Activated naive CD4-positive, alpha-beta T cell treated with anti-CD3 and anti-CD28 coated beads for 36 hours (primary cell): ENCODE data around the gene C2CD3. TPM values are rescaled to one million over a fixed set of nuclear protein-coding genes. Genes with fewer than 3 reads are reported as not detected.

Experiments
- CTCF ChIA-PET: fragments of 350-600 bp; sonication (Branson Sonifier 250); formaldehyde crosslinking; loops from one replicate; lab custom pipeline; 2021; ENCODE audit warnings: antibody characterized with exemption; lab: Charles Lee
- DNase-seq: peaks from one replicate; pipeline ENCODE4 v3.0.0-alpha.2; 2020
- H3K27ac Mint-ChIP-seq: one replicate; pipeline ENCODE4 v1.8.0; 2021; ENCODE audit warnings: mild to moderate bottlenecking, mixed read lengths
- H3K27me3 Mint-ChIP-seq: one replicate; pipeline ENCODE4 v1.8.0; 2021; ENCODE audit warnings: low read depth, mixed read lengths
- H3K36me3 Mint-ChIP-seq: one replicate; pipeline ENCODE4 v1.8.0; 2021; ENCODE audit warnings: low read depth, mixed read lengths
- H3K4me1 Mint-ChIP-seq: one replicate; pipeline ENCODE4 v1.8.0; 2021; ENCODE audit warnings: low read depth, mixed read lengths
- H3K4me3 Mint-ChIP-seq: one replicate; pipeline ENCODE4 v1.8.0; 2021; ENCODE audit warnings: mild to moderate bottlenecking, moderate library complexity, mixed read lengths
- H3K9me3 Mint-ChIP-seq: one replicate; pipeline ENCODE4 v1.8.0; 2021; ENCODE audit warnings: mixed read lengths
- intact Hi-C: fragments of 100-400 bp; cut with micrococcal nuclease; formaldehyde crosslinking; loops from one replicate; pipeline ENCODE4 v1.15.1; 2023
- total RNA-seq, 2 experiments: library from RNA; stranded (reverse); gene quantifications; one replicate each; pipeline ENCODE4 v1.2.3, GENCODE V29; 2021

Gene C2CD3
- total RNA-seq, 2 experiments from 2014 or later: 21.3 to 23.1 TPM

DNA sequence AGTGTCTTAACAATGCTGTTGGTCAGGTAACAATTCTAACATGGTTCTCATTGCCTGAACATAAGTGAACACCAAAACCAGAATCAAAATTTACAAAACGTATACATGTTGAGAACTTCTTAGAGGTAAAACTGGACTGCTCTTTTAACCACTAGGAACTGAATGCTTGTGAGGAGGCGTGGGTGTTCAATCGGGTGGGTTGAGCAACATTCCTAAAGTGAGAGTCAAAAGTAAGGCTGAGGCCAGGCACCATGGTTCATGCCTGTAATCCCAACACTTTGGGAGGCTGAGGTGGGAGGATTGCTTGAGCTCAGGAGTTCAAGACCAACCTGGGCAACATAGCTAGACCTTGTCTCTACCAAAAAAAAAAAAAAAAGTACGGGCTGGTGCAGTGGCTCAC, 11.8 kb upstream of the C2CD3 start:
- Mint-ChIP-seq H3K27me3 (no peaks in the 10 kb centered on the region), H3K4me1 (peaks cover 13% of the 10 kb centered on the region), H3K36me3 (peaks cover 7% of the 10 kb centered on the region), H3K4me3 (no peak overlapping the region), H3K27ac (no peak overlapping the region), H3K9me3 (no peaks in the 10 kb centered on the region)
- DNase-seq: no peak
- CTCF ChIA-PET: no interaction called here
- intact Hi-C loops: no loop called here

DNA sequence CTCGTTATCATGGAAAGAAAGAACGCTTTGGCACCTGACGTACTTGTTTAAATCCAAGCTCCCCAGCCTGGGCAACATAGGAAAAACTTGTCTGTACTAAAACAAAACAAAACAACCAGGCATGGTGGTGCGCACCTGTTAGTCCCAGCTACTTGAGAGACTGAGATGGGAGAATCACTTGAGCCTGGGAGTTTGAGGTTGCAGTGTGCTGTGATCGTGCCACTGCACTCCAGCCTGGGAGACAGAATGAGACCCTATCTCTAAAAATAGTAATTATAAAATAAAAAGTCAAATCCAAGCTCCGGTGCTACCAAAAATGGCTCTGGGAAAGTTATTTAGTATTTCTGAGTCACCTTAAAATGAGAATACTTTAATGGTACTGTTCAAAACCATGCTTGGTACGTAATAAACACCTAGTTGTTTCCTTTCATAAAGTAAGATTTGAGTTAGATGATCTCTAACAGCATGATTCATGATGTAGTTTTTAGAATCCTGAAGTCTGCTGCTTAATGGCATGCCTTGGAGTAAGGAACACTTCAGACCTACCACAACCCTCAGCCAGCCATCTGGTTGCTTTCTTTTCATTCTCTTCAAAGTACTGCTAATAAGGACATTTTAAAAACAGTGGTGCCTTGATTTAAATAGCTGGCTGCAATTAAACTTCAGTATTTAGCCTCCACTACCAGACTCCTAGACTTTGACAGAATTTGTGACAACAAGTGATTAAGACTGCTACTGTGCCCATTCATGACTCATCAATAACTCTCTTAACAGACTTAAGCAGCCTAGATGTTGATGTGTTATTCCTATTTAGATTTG, 8.6 kb upstream of the C2CD3 start:
- Mint-ChIP-seq H3K36me3 (peaks cover under 1% of the 10 kb centered on the region), H3K4me3 (no peak overlapping the region), H3K27me3 (no peaks in the 10 kb centered on the region), H3K27ac (peak overlapping the region; percentile 36), H3K4me1 (peaks cover 12% of the 10 kb centered on the region), H3K9me3 (no peaks in the 10 kb centered on the region)
- intact Hi-C loops: no loop called here
- no peak for DNase-seq
- CTCF ChIA-PET: no interaction called here

DNA sequence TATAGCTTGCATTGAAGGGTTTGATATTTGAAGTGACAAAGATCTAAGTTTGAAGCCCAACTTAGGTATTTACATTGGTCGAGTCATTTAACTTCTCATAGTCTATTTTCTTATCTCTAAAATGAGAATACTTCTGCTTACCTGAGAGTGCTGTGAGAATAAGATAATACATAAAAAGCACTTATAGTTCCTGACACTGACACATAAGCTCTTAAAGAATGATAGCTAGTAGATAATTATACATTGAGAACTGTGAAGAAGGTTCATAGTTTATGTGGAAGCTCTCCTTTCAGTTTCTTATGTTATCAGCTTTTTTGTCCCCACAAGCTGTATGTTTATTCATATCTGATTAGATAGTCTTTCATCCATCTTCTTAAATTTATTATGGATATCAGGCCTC, 5.1 kb upstream of the C2CD3 start:
- H3K27me3 Mint-ChIP-seq: no peaks in the 10 kb centered on the region
- no peak overlapping the region for H3K4me3 Mint-ChIP-seq
- no peak overlapping the region for H3K27ac Mint-ChIP-seq
- H3K9me3 Mint-ChIP-seq: no peaks in the 10 kb centered on the region
- H3K36me3 Mint-ChIP-seq: peaks cover 2% of the 10 kb centered on the region
- DNase-seq: no peak
- intact Hi-C loops: no loop called here
- CTCF ChIA-PET: interaction anchor here (0.6 kb wide), 1 partner anchor 646 kb away, joined by 5 read pairs; no protein-coding TSS in a partner anchor
- peaks cover 20% of the 10 kb centered on the region for H3K4me1 Mint-ChIP-seq

DNA sequence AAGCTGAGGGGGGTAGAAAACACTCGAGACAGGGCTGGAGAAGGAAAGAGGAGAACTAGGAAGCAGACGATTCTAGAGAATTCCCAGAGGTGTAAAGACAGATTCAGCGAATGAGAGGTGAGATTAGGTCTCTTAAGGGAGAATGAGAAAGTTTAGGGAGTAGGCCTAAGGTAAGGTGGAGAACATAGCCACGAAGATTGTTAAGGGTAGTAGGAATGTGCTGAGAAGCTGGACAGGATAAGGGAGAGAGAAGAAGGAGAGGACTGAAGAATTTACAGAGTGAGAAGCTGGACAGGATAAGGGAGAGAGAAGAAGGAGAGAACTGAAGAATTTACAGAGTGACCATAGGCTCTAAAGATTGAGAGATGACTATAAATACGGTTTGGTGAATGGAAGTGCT, 1.2 kb upstream of the C2CD3 start:
- intact Hi-C loops: loop anchor here (1.0 to 5.0 kb wide), 11 partner anchors 60 to 574 kb away; partner anchors contain the start of genes FAM168A, LIPT2, PGM2L1 and POLD3
- no peaks in the 10 kb centered on the region for H3K9me3 Mint-ChIP-seq
- H3K27me3 Mint-ChIP-seq: no peaks in the 10 kb centered on the region
- DNase-seq: no peak
- CTCF ChIA-PET: no interaction called here
- H3K4me3 Mint-ChIP-seq: no peak overlapping the region
- H3K4me1 Mint-ChIP-seq: peaks cover 17% of the 10 kb centered on the region
- H3K27ac Mint-ChIP-seq: no peak overlapping the region
- H3K36me3 Mint-ChIP-seq: peaks cover 6% of the 10 kb centered on the region

DNA sequence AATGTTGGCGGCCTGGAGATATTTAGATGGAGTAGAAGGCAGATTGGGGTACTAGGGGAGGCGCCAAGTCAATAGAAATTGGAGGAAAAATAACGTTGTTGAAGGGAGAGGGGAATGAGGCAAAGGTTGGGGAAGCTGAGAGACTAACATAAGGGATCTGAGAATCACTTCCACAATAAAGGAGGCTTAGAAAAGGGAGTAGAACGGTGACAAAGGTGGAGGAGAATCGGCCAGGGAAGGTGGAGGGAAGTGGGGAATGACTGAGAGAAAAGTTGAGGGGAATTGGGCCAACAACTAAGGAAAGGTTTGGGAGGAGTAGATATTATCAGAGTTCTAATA, 797 bp upstream of the C2CD3 start:
- no peaks in the 10 kb centered on the region for H3K9me3 Mint-ChIP-seq
- peaks cover 10% of the 10 kb centered on the region for H3K36me3 Mint-ChIP-seq
- intact Hi-C loops: loop anchor here (1.0 to 5.0 kb wide), 11 partner anchors 61 to 573 kb away; partner anchors contain the start of genes FAM168A, LIPT2, PGM2L1 and POLD3
- no peak overlapping the region for H3K27ac Mint-ChIP-seq
- DNase-seq: no peak
- H3K4me3 Mint-ChIP-seq: no peak overlapping the region
- peaks cover 17% of the 10 kb centered on the region for H3K4me1 Mint-ChIP-seq
- CTCF ChIA-PET: interaction anchor here (1.0 kb wide), 1 partner anchor 84 kb away, joined by 4 read pairs; no protein-coding TSS in a partner anchor
- no peaks in the 10 kb centered on the region for H3K27me3 Mint-ChIP-seq

DNA sequence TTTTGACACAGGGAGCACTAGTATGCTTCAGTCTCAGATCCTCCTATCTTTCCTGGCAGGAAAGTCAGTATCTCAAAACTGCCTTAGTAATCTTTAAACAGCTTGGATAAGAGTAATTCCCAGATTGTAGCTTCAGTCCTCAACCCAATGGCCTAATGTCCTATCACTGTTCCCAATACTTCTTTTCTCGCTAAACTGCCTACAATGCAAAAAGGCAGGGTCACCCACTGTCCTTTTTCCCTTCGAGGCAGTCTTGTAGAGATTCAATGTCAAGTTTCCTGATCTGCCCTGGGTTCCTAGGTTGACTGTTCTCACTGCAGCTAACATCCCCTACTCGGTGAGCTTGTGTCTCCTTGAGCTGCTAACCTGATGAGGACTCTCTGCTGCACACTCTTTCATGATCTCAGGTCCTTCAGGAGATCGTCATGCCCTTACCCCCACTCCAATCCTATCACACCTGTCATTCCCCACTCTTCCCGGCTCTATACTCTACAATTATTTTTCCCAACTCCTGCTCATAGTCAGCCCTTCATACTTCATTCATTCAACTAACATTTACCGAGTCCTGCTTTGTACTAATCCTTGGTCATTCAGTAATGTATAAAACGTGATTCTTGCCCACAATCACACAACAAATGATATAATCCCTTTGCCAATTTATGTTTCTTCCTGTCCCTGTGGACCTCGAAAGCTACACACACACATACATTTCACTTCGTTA, 904 bp downstream of the C2CD3 start:
- no peaks in the 10 kb centered on the region for H3K9me3 Mint-ChIP-seq
- intact Hi-C loops: loop anchor here (5.0 kb wide), 1 partner anchor 62 kb away; no protein-coding TSS in a partner anchor
- H3K36me3 Mint-ChIP-seq: peaks cover 15% of the 10 kb centered on the region
- H3K4me3 Mint-ChIP-seq: no peak overlapping the region
- peak; percentile 18 for DNase-seq
- H3K27me3 Mint-ChIP-seq: no peaks in the 10 kb centered on the region
- CTCF ChIA-PET: no interaction called here
- H3K4me1 Mint-ChIP-seq: peaks cover 17% of the 10 kb centered on the region
- no peak overlapping the region for H3K27ac Mint-ChIP-seq

DNA sequence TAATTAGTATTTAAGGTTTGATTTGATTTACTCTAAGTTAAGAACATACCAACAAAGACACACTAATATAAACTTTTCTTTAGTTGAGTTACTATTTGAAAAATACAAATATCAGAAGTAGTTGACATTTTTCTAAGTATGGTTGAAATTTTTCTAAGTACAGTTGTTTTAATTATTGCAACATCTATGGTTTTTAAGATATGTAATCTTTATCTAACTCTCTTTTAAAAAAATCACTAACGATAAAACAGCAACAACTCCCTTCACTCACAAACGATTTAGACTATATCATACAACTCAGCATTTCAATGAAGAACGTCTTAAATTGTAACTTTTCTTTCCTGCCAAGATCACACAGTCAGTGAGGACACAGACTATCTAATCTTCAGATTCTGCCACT, 2.0 kb downstream of the C2CD3 start:
- H3K36me3 Mint-ChIP-seq: peaks cover 13% of the 10 kb centered on the region
- no peak overlapping the region for H3K27ac Mint-ChIP-seq
- intact Hi-C loops: no loop called here
- CTCF ChIA-PET: no interaction called here
- H3K27me3 Mint-ChIP-seq: no peaks in the 10 kb centered on the region
- no peaks in the 10 kb centered on the region for H3K9me3 Mint-ChIP-seq
- peaks cover 9% of the 10 kb centered on the region for H3K4me1 Mint-ChIP-seq
- H3K4me3 Mint-ChIP-seq: no peak overlapping the region
- DNase-seq: no peak

DNA sequence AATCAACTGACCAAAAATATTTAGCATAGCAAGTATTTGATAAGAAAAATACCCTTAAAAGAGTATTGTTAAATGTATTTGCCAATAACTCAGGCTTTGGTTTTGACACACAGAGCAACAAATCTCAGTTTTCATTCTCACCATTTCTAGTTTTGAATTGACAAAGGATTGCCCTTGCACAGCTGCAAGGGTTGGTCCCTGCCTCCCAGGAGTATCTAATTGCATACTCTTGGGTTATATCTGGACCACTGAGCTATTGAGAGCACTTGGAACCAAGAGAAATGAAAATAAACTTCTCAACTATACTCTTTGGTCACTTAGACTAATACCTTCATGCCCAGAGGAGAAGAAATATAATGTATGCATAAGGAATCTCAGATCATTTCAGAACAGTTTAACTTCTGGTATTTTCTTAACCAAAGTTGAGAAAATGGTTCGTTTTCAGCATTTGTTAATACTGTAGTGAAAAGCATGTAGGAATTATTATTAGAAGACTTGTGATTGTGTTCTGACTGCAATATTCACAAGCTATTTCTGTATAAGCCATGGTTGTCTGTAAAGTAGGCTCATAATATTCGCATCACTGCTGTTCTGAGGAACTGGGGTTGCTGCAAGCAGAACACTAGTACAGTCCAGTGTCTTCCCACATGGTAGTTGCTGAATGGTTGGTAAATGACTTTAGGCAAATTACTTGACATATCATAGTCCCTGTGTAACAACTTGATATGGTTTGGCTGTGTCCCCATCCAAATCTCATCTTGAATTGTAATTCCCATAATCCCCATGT, 7.9 kb downstream of the C2CD3 start:
- Mint-ChIP-seq H3K36me3 (peaks cover 26% of the 10 kb centered on the region), H3K9me3 (no peaks in the 10 kb centered on the region), H3K27ac (no peak overlapping the region), H3K4me1 (peaks cover 14% of the 10 kb centered on the region), H3K4me3 (no peak overlapping the region), H3K27me3 (no peaks in the 10 kb centered on the region)
- intact Hi-C loops: no loop called here
- CTCF ChIA-PET: no interaction called here
- peak; percentile 9 for DNase-seq

DNA sequence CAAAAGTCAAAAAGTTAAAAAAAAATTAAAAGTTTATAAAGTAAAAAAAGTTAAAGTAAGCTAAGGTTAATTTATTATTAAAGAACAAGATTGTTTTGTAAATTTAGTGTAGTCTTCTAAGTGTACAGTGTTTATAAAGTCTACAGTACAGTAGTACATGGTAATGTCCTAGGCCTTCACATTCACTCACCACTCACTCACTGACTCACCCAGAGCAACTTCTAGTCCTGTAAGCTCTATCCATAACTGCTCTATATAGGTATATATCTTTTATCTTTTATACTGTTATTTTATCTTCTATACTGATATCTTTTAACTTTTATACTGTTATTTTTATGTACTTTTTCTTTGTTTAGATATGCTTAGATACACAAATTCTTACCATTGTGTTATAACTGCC, 11.2 kb downstream of the C2CD3 start:
- CTCF ChIA-PET: no interaction called here
- DNase-seq: no peak
- Mint-ChIP-seq H3K4me1 (peaks cover 14% of the 10 kb centered on the region), H3K36me3 (peaks cover 22% of the 10 kb centered on the region), H3K9me3 (no peaks in the 10 kb centered on the region), H3K4me3 (no peak overlapping the region), H3K27ac (no peak overlapping the region), H3K27me3 (no peaks in the 10 kb centered on the region)
- intact Hi-C loops: no loop called here

DNA sequence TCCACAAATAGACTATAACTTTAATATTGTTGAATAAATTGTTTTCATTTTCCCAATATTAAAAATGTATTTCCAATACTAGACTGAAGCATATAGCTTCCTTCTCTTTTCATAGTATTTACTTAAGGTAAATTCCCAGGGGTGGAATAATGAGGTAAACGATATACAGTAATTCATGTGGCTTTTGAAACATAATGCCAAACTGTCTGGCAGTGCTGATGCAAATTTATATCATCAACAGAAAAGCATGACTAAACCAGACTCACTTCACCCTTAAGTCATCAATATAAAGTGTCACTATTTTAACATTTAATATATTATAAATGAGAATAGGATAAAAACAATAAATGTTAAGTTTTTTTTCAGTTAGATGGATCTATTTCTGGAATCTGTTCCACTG, 13.6 kb downstream of the C2CD3 start:
- no peak overlapping the region for H3K27ac Mint-ChIP-seq
- CTCF ChIA-PET: interaction anchor here (0.6 kb wide), 1 partner anchor 291 kb away, joined by 3 read pairs; no protein-coding TSS in a partner anchor
- no peak overlapping the region for H3K4me3 Mint-ChIP-seq
- intact Hi-C loops: no loop called here
- no peaks in the 10 kb centered on the region for H3K9me3 Mint-ChIP-seq
- H3K36me3 Mint-ChIP-seq: peaks cover 31% of the 10 kb centered on the region
- no peak for DNase-seq
- H3K27me3 Mint-ChIP-seq: no peaks in the 10 kb centered on the region
- H3K4me1 Mint-ChIP-seq: peaks cover 4% of the 10 kb centered on the region

DNA sequence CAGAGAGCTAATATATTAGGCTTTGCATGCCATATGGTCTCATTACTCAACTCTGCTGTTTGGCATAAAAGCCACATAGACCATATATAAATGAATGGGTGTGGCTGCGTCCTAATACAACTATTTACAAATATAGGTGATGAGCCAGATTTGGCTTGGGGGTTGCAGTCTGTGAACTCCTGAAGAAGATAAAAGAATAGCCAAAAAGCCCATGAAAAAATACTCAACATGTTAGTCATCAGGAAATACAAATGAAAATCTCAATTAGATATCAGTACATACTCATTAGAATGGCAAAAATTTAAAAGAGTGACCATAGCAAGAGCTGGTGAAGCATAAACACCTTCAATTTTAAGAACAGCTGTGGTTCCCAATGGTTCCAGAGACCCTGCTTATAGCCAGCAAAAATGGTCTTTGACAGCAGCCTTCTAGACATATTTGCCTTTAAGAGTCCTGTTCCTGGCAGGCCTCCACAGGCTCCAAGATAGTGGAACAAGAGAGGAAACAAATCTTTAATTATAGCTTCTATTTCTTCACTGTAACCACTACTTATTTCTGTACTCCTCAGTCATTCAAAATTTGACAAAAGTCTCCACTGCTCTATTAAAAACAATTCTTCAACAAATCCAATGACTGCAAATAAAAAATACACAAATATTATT, 16.1 kb downstream of the C2CD3 start:
- no peak overlapping the region for H3K27ac Mint-ChIP-seq
- H3K4me3 Mint-ChIP-seq: no peak overlapping the region
- H3K36me3 Mint-ChIP-seq: peaks cover 25% of the 10 kb centered on the region
- no peaks in the 10 kb centered on the region for H3K9me3 Mint-ChIP-seq
- intact Hi-C loops: no loop called here
- no peaks in the 10 kb centered on the region for H3K27me3 Mint-ChIP-seq
- CTCF ChIA-PET: interaction anchor here (0.7 kb wide), 1 partner anchor 19 kb away, joined by 3 read pairs; no protein-coding TSS in a partner anchor
- no peak for DNase-seq
- no peaks in the 10 kb centered on the region for H3K4me1 Mint-ChIP-seq

DNA sequence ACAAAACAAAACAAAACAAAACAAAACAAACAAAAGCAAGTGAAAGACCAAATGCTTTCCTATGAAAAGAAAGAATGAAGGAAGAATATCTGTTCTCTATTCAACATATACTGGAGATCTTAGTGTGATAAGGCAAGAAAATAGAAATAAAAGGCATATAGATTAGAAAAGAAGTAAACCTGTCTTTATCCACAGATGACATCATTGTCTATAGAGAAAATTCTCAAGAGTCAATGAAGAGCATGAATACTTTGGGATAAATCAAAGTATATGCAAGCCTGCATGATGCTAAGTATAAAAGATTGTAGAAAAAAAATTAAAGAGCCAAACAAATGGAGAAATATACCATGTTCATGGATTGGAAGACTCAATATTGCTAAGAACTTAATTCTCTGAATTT, 17.6 kb downstream of the C2CD3 start:
- peaks cover 21% of the 10 kb centered on the region for H3K36me3 Mint-ChIP-seq
- intact Hi-C loops: no loop called here

More for the DNA sequence above, 17.6 kb downstream of the C2CD3 start:
- Mint-ChIP-seq H3K27me3 (no peaks in the 10 kb centered on the region), H3K9me3 (no peaks in the 10 kb centered on the region), H3K4me3 (no peak overlapping the region), H3K4me1 (no peaks in the 10 kb centered on the region), H3K27ac (no peak overlapping the region)
- no peak for DNase-seq
- CTCF ChIA-PET: no interaction called here
